ENCODE results near the gene C9orf43. TPM values are rescaled to one million over a fixed set of nuclear protein-coding genes. Genes with fewer than 3 reads are reported as not detected.
"Not testable (repeated sequence)": the region's sequence is repeated elsewhere in the genome, so short reads cannot be mapped to it uniquely, and the experiment has no call there.

The C9orf43 gene
- total RNA-seq, 8 experiments from 2014 or later = 0.54 to 2.4 (median 1.1) TPM

- H3K4me3 ChIP-seq = no peak overlapping the region
- peaks cover 0 to 2% of the 10 kb centered on the region in 2 donors for H3K4me1 ChIP-seq (replicated peaks in 1 of 2)
- in situ Hi-C loops (cut with MboI; ENCODE audit: low pct_unique_long_range_greater_than_20kb in 2 of 9, low sequenced_read_pairs in 9 of 9, unreplicated experiment in 9 of 9) = no loop called here
- no peak overlapping the region for H3K27ac ChIP-seq
- WGBS, 10 experiments = 78 to 100% (median 89%) methylated on average over 1 to 4 of the region's 24 CpGs; no CpG with 5 or more reads in 3 of the 10 experiments
- no peak for ATAC-seq (replicated peaks in 6 of 8)
These were observed 36.7 kb upstream of the C9orf43 start for GRCh38 chr9:113373676-113374392.

- H3K4me3 ChIP-seq = peak overlapping the region in 1 of 5 donors; percentile 61
- in situ Hi-C loops (cut with MboI; ENCODE audit: low pct_unique_long_range_greater_than_20kb in 2 of 9, low sequenced_read_pairs in 9 of 9, unreplicated experiment in 9 of 9) = no loop called here
- WGBS, 10 experiments = 49 to 100% (median 80%) methylated on average over 1 to 4 of the region's 6 CpGs; no CpG with 5 or more reads in 2 of the 10 experiments
- H3K4me1 ChIP-seq (replicated peaks in 1 of 2) = peaks cover 0 to 2% of the 10 kb centered on the region in 2 donors
- no peak for ATAC-seq (replicated peaks in 6 of 8)
- H3K27ac ChIP-seq = no peak overlapping the region
These were observed 35.2 kb upstream of the C9orf43 start for GRCh38 chr9:113375057-113376023.

GRCh38 chr9:113376634-113377567 lies 33.6 kb upstream of the C9orf43 start, which contains the start of gene HDHD3:
Gene HDHD3 (minus strand): TSS chr9:113376986. CDS start chr9:113374354, 2,632 bp downstream.
- ATAC-seq (replicated peaks in 6 of 8) = peak; percentile 88 to 93 (median 92)
- Histone ChIP-seq H3K4me1 (replicated peaks in 1 of 2) (peaks cover 0 to 2% of the 10 kb centered on the region in 2 donors), H3K27ac (peak within 1 kb of the TSS in 1 of 2 donors; percentile 23), H3K4me3 (peak within 1 kb of the TSS; percentile 42 to 82 (median 61))
- 0% methylated on average over 3 to 6 of the region's 74 CpGs; no CpG with 5 or more reads in 8 of the 10 experiments for WGBS, 10 experiments
- in situ Hi-C loops (cut with MboI; ENCODE audit: low pct_unique_long_range_greater_than_20kb in 2 of 9, low sequenced_read_pairs in 9 of 9, unreplicated experiment in 9 of 9) = no loop called here

GRCh38 chr9:113379094-113379828 lies 31.3 kb upstream of the C9orf43 start:
- H3K27ac ChIP-seq, H3K4me3 ChIP-seq: not testable (repeated sequence)

GRCh38 chr9:113379829-113380210 lies 30.7 kb upstream of the C9orf43 start:
- H3K4me1 ChIP-seq (replicated peaks in 1 of 2); H3K4me3 ChIP-seq; ATAC-seq (replicated peaks in 6 of 8); in situ Hi-C loops (cut with MboI; ENCODE audit: low pct_unique_long_range_greater_than_20kb in 2 of 9, low sequenced_read_pairs in 9 of 9, unreplicated experiment in 9 of 9); H3K27ac ChIP-seq: not testable (repeated sequence)
- WGBS, 10 experiments = 61% methylated on average over 2 of the region's 2 CpGs; no CpG with 5 or more reads in 9 of the 10 experiments

More at GRCh38 chr9:113379094-113379828, 31.3 kb upstream of the C9orf43 start:
- H3K4me1 ChIP-seq (replicated peaks in 1 of 2); in situ Hi-C loops (cut with MboI; ENCODE audit: low pct_unique_long_range_greater_than_20kb in 2 of 9, low sequenced_read_pairs in 9 of 9, unreplicated experiment in 9 of 9); ATAC-seq (replicated peaks in 6 of 8): not testable (repeated sequence)
- WGBS, 10 experiments = 54 to 100% (median 83%) methylated on average over 1 to 11 of the region's 24 CpGs

- Histone ChIP-seq H3K4me1 (replicated peaks in 1 of 2) (peaks cover 0 to 2% of the 10 kb centered on the region in 2 donors), H3K27ac (no peak overlapping the region), H3K4me3 (no peak overlapping the region)
- ATAC-seq (replicated peaks in 6 of 8) = peak in 1 of 8 experiments; percentile 72
- 0 to 40% (median 38%) methylated on average over 1 of the region's 1 CpG; no CpG with 5 or more reads in 6 of the 10 experiments for WGBS, 10 experiments
- in situ Hi-C loops (cut with MboI; ENCODE audit: low pct_unique_long_range_greater_than_20kb in 2 of 9, low sequenced_read_pairs in 9 of 9, unreplicated experiment in 9 of 9) = no loop called here
These were observed 29.6 kb upstream of the C9orf43 start for GRCh38 chr9:113380869-113381378.

- H3K4me1 ChIP-seq (replicated peaks in 1 of 2); in situ Hi-C loops (cut with MboI; ENCODE audit: low pct_unique_long_range_greater_than_20kb in 2 of 9, low sequenced_read_pairs in 9 of 9, unreplicated experiment in 9 of 9); H3K27ac ChIP-seq; H3K4me3 ChIP-seq; ATAC-seq (replicated peaks in 6 of 8): not testable (repeated sequence)
- 63 to 100% (median 90%) methylated on average over 1 to 2 of the region's 7 CpGs; no CpG with 5 or more reads in 6 of the 10 experiments for WGBS, 10 experiments
These were observed 29.1 kb upstream of the C9orf43 start for GRCh38 chr9:113381441-113381840.

GRCh38 chr9:113381909-113382411 lies 28.6 kb upstream of the C9orf43 start:
- H3K4me1 ChIP-seq (replicated peaks in 1 of 2) = no peaks in the 10 kb centered on the region
- H3K27ac ChIP-seq = no peak overlapping the region
- WGBS, 10 experiments = 17 to 100% (median 94%) methylated on average over 1 to 5 of the region's 8 CpGs; no CpG with 5 or more reads in 3 of the 10 experiments
- no peak for ATAC-seq (replicated peaks in 6 of 8)
- in situ Hi-C loops (cut with MboI; ENCODE audit: low pct_unique_long_range_greater_than_20kb in 2 of 9, low sequenced_read_pairs in 9 of 9, unreplicated experiment in 9 of 9) = no loop called here
- no peak overlapping the region for H3K4me3 ChIP-seq

GRCh38 chr9:113386571-113387393 lies 23.8 kb upstream of the C9orf43 start:
- WGBS, 10 experiments = 79 to 100% (median 95%) methylated on average over 1 to 4 of the region's 4 CpGs; no CpG with 5 or more reads in 3 of the 10 experiments
- ATAC-seq (replicated peaks in 6 of 8) = no peak
- in situ Hi-C loops (cut with MboI; ENCODE audit: low pct_unique_long_range_greater_than_20kb in 2 of 9, low sequenced_read_pairs in 9 of 9, unreplicated experiment in 9 of 9) = no loop called here

GRCh38 chr9:113387560-113388230 lies 22.9 kb upstream of the C9orf43 start:
- Histone ChIP-seq H3K27ac (no peak overlapping the region), H3K4me3 (no peak overlapping the region), H3K4me1 (replicated peaks in 1 of 2) (peaks cover 0 to 3% of the 10 kb centered on the region in 2 donors)
- WGBS, 10 experiments = 0 to 100% (median 48%) methylated on average over 1 to 7 of the region's 9 CpGs; no CpG with 5 or more reads in 5 of the 10 experiments
- in situ Hi-C loops (cut with MboI; ENCODE audit: low pct_unique_long_range_greater_than_20kb in 2 of 9, low sequenced_read_pairs in 9 of 9, unreplicated experiment in 9 of 9) = no loop called here
- ATAC-seq (replicated peaks in 6 of 8) = no peak

More at GRCh38 chr9:113386571-113387393, 23.8 kb upstream of the C9orf43 start:
- H3K27ac ChIP-seq = no peak overlapping the region
- H3K4me1 ChIP-seq (replicated peaks in 1 of 2) = peaks cover 0 to 3% of the 10 kb centered on the region in 2 donors
- H3K4me3 ChIP-seq = no peak overlapping the region
